ENCODE data around the gene TPRG1L. TPM values are rescaled to one million over a fixed set of nuclear protein-coding genes. Genes with fewer than 3 reads are reported as not detected.

TPRG1L gene
- total and polyA plus RNA-seq, 3 donors from 2014 or later, result 30.6 to 40.9 (median 33.3) TPM

- intact Hi-C loops (cut with DNase I; ENCODE audit: low total_unique reads), result no loop called here
- TF ChIP-seq POLR2A (IDR thresholded peaks at IDR 0.05), result no peak
- TF ChIP-seq CTCF (IDR thresholded peaks at IDR 0.05), result no peak
- no peak for DNase-seq
- no peaks in the 10 kb centered on the region for H3K27me3 ChIP-seq
- peaks cover 5% of the 10 kb centered on the region for H3K4me1 ChIP-seq
- no peaks in the 10 kb centered on the region for H3K36me3 ChIP-seq (ENCODE audit: low read depth, missing control alignments)
- H3K9me3 ChIP-seq, result no peaks in the 10 kb centered on the region
- 92 to 93% methylated on average over 4 to 16 of the region's 16 CpGs for WGBS, 2 donors
- no peak overlapping the region for H3K27ac ChIP-seq
- H3K4me3 ChIP-seq, result no peak overlapping the region
Observed at GRCh38 chr1:3629561-3630160, 4.8 kb downstream of the TPRG1L start.

GRCh38 chr1:3630161-3630611 is 5.4 kb downstream of the TPRG1L start:
- Histone ChIP-seq H3K27me3 (no peaks in the 10 kb centered on the region), H3K36me3 (ENCODE audit: low read depth, missing control alignments) (no peaks in the 10 kb centered on the region), H3K27ac (no peak overlapping the region), H3K4me1 (peaks cover 5% of the 10 kb centered on the region), H3K4me3 (no peak overlapping the region), H3K9me3 (no peaks in the 10 kb centered on the region)
- no peak for DNase-seq
- WGBS, 2 donors, result 81 to 86% methylated on average over 3 to 11 of the region's 11 CpGs
- intact Hi-C loops (cut with DNase I; ENCODE audit: low total_unique reads), result no loop called here
- TF ChIP-seq CTCF (IDR thresholded peaks at IDR 0.05), result no peak
- no peak for TF ChIP-seq POLR2A (IDR thresholded peaks at IDR 0.05)

DNA sequence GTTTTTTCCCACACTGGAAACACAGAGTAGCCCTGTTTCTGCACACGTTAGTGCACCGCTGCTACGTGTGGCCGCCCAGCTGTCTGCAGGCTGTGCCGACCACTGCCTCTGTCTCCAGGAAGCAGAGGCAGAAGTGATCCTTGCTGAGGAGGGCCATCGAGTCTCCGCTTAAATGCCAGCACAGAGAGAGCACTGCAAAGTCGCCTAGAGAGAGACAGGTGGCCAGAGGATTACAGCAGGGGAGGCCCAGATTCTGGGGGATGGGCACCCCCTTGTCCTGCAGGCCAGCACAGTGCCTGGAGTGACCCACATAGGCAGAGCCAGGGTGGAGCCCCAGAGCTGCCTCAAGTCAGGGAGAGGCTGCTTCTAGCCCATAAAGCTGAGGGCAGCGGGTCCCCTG is 6.1 kb downstream of the TPRG1L start:
- Histone ChIP-seq H3K4me1 (peaks cover under 1% of the 10 kb centered on the region), H3K4me3 (no peak overlapping the region), H3K36me3 (ENCODE audit: low read depth, missing control alignments) (no peaks in the 10 kb centered on the region), H3K9me3 (no peaks in the 10 kb centered on the region), H3K27ac (no peak overlapping the region), H3K27me3 (no peaks in the 10 kb centered on the region)
- no peak for DNase-seq
- intact Hi-C loops (cut with DNase I; ENCODE audit: low total_unique reads), result no loop called here
- WGBS, 2 donors, result 83 to 84% methylated on average over 5 to 9 of the region's 9 CpGs
- no peak for TF ChIP-seq CTCF (IDR thresholded peaks at IDR 0.05)
- no peak for TF ChIP-seq POLR2A (IDR thresholded peaks at IDR 0.05)

GRCh38 chr1:3631320-3632260 is 6.8 kb downstream of the TPRG1L start:
- TF ChIP-seq CTCF (IDR thresholded peaks at IDR 0.05), result no peak
- no peak for TF ChIP-seq POLR2A (IDR thresholded peaks at IDR 0.05)
- no peak for DNase-seq
- H3K27ac ChIP-seq, result no peak overlapping the region
- intact Hi-C loops (cut with DNase I; ENCODE audit: low total_unique reads), result no loop called here
- H3K27me3 ChIP-seq, result no peaks in the 10 kb centered on the region
- H3K36me3 ChIP-seq (ENCODE audit: low read depth, missing control alignments), result no peaks in the 10 kb centered on the region
- WGBS, 2 donors, result 89 to 90% methylated on average over 15 to 36 of the region's 36 CpGs
- no peaks in the 10 kb centered on the region for H3K4me1 ChIP-seq
- no peak overlapping the region for H3K4me3 ChIP-seq
- no peaks in the 10 kb centered on the region for H3K9me3 ChIP-seq

Measured in testis (tissue), 3 donors.